ENCODE data around the gene OR52E5. TPM values are rescaled to one million over a fixed set of nuclear protein-coding genes. Genes with fewer than 3 reads are reported as not detected.

The OR52E5 gene
- total and polyA plus RNA-seq, 10 of the 15 experiments (the other 5 are each of a cell fraction or from before 2014, with no cell fraction given): not detected

GRCh38 chr11:5928811-5929210 lies 35.8 kb downstream of the OR52E5 start:
- in situ Hi-C loops (cut with MboI): no loop called here
- H2AFZ ChIP-seq (ENCODE audit: control insufficient read depth, low read depth, low read length): no peak overlapping the region
- no peaks in the 10 kb centered on the region for H3K27me3 ChIP-seq (replicated peaks in 1 of 2; ENCODE audit: control insufficient read depth in 2 of 2, insufficient read depth in 2 of 2, low read length in 1 of 2)
- no peaks in the 10 kb centered on the region for H3K79me2 ChIP-seq (ENCODE audit: control insufficient read depth, insufficient read depth, low read length)
- no peak overlapping the region for H3K4me3 ChIP-seq
- H3K36me3 ChIP-seq (ENCODE audit: control insufficient read depth in 2 of 2, insufficient read depth in 2 of 2, low read length in 1 of 2): no peaks in the 10 kb centered on the region
- H3K4me2 ChIP-seq (ENCODE audit: control insufficient read depth, insufficient read depth): no peak overlapping the region
- ChIA-PET SMC1A (ENCODE audit: uncharacterized antibody, unreplicated experiment) (no interaction called here), CTCF (no interaction called here), RAD21 (ENCODE audit: unreplicated experiment) (no interaction called here), POLR2A (no interaction called here)
- no TSS peak for BruUV-seq (replicated peaks)
- peaks cover 1% of the 10 kb centered on the region; the same call in 1 of the 3 replicates for H3K9me3 ChIP-seq (replicated peaks; ENCODE audit: control insufficient read depth, insufficient read depth, low read length)
- intact Hi-C loops (cut with micrococcal nuclease; ENCODE audit: unreplicated experiment): no loop called here
- ATAC-seq: no peak
- no peak for FAIRE-seq
- no peak overlapping the region for H3K27ac ChIP-seq (ENCODE audit: control insufficient read depth, insufficient read depth)
- H4K20me1 ChIP-seq (ENCODE audit: control insufficient read depth, insufficient read depth): no peaks in the 10 kb centered on the region
- no peak overlapping the region for H3K9ac ChIP-seq (ENCODE audit: control insufficient read depth, insufficient read depth, low read length)
- 51% methylated on average over 15 of the region's 15 CpGs for WGBS (ENCODE audit: insufficient coverage, insufficient replicate concordance, low lambda C conversion rate, missing lambda C conversion rate)
- TF ChIP-seq FOS (IDR thresholded peaks at IDR 0.05; ENCODE audit: borderline replicate concordance, extremely low read depth, insufficient read length): no peak
- no peak for TF ChIP-seq CREM (IDR thresholded peaks at IDR 0.05; ENCODE audit: low read depth)
- TF ChIP-seq FOXM1 (IDR thresholded peaks at IDR 0.05; ENCODE audit: low read depth, low read length): no peak
- DNase-seq (ENCODE audit: low read depth, low spot score): no peak
- H3K4me1 ChIP-seq (ENCODE audit: control insufficient read depth, insufficient read depth, low read length): no peaks in the 10 kb centered on the region

DNA sequence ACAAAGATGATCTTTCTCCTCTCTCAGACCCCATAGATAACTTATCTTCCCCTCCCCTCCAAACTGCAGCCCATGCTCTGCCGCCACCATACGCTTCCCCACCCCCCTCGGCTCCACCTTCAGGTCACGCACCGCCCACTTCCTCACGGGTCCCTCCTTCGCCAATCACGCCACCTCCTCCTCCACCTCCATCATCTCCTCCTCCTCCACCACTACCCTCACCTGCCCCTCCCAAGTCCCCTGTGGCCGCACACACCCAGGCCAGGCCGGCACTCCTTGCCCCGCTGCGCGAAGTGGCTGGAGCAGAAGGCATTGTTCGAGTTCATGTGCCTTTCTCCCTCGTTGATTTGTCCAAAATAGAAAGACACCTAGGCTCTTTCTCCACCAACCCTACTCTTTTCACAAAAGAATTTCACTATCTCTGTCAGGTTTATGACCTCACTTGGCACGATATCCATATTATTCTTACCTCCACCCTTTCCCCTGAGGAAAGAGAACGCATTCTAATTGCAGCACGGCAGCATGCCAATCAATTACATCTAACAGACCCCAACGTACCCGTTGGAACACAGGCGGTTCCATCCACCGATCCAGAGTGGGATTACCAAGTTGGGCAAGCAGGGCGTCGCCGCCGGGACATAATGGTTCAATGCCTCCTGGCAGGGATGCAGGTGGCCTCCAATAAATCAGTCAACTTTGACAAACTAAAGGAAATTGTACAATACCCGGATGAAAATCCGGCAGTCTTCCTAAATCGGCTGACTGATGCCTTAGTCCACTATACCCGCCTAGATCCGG lies 36.8 kb downstream of the OR52E5 start:
- H3K4me3 ChIP-seq: no peak overlapping the region
- H4K20me1 ChIP-seq (ENCODE audit: control insufficient read depth, insufficient read depth): no peaks in the 10 kb centered on the region
- intact Hi-C loops (cut with micrococcal nuclease; ENCODE audit: unreplicated experiment): no loop called here
- FAIRE-seq (no peak), ATAC-seq (no peak), DNase-seq (ENCODE audit: low read depth, low spot score) (no peak)
- ChIA-PET SMC1A (ENCODE audit: uncharacterized antibody, unreplicated experiment) (no interaction called here), RAD21 (ENCODE audit: unreplicated experiment) (no interaction called here), CTCF (no interaction called here), POLR2A (no interaction called here)
- no TSS peak for BruUV-seq (replicated peaks)
- in situ Hi-C loops (cut with MboI): no loop called here
- 66% methylated on average over 30 of the region's 31 CpGs for WGBS (ENCODE audit: insufficient coverage, insufficient replicate concordance, low lambda C conversion rate, missing lambda C conversion rate)
- TF ChIP-seq EED (IDR thresholded peaks at IDR 0.05; ENCODE audit: low read depth): no peak
- TF ChIP-seq MTA3 (IDR thresholded peaks at IDR 0.05; ENCODE audit: borderline replicate concordance, low read length): no peak
- no peak for TF ChIP-seq E2F8 (IDR thresholded peaks at IDR 0.05; ENCODE audit: low read depth, partially characterized antibody)
- H3K27me3 ChIP-seq (replicated peaks in 1 of 2; ENCODE audit: control insufficient read depth in 2 of 2, insufficient read depth in 2 of 2, low read length in 1 of 2): no peaks in the 10 kb centered on the region
- H3K79me2 ChIP-seq (ENCODE audit: control insufficient read depth, insufficient read depth, low read length): no peaks in the 10 kb centered on the region
- H3K27ac ChIP-seq (ENCODE audit: control insufficient read depth, insufficient read depth): no peak overlapping the region
- H3K36me3 ChIP-seq (ENCODE audit: control insufficient read depth in 2 of 2, insufficient read depth in 2 of 2, low read length in 1 of 2): no peaks in the 10 kb centered on the region
- H3K9me3 ChIP-seq (replicated peaks; ENCODE audit: control insufficient read depth, insufficient read depth, low read length): no peaks in the 10 kb centered on the region; the same call in 2 of the 3 replicates
- no peak overlapping the region for H3K4me2 ChIP-seq (ENCODE audit: control insufficient read depth, insufficient read depth)
- no peaks in the 10 kb centered on the region for H3K4me1 ChIP-seq (ENCODE audit: control insufficient read depth, insufficient read depth, low read length)
- H2AFZ ChIP-seq (ENCODE audit: control insufficient read depth, low read depth, low read length): no peak overlapping the region
- H3K9ac ChIP-seq (ENCODE audit: control insufficient read depth, insufficient read depth, low read length): no peak overlapping the region
